Measurements from ENCODE around the gene ABI3. TPM values are rescaled to one million over a fixed set of nuclear protein-coding genes. Genes with fewer than 3 reads are reported as not detected.
A peak's percentile ranks its signal among the peaks of the same experiment; 100 is the strongest.

Gene ABI3
- total RNA-seq, 2 experiments from 2014 or later, result 27.8 to 31.1 TPM

DNA sequence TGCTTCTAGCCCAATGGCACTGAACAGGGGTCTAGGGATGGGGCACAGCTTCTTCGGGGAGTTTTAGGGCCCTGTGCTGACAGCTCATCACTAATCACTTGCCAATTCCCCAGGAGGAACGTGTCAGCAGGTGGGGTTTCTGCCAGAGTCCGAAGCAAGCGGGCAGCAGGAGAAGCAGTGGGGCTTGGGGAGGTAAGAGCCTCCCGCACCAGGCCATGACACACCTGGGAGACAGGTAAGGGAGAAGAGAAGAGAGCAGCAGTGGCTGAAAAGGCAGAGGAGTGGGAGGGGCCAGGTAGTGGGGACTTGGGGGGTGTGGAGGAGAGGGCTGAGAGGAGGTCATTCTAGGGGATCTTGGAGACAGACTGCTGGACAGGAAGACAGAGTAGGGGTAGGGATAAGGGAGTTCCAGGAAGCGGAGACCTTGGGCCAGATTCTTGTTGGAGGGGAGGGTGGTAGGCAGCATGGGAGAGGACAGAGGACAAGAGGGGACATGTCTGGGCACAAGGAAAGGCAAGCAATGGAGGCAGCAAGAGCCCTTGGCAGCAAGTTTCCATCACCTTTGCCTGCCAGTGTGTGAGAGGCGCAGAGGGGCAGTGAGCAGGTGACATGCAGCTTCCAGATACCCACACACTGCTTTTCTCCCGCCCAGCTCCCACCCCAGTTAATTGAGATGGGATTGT lies 15.2 kb downstream of the ABI3 start:
- Mint-ChIP-seq H3K4me1 (peaks cover 17% of the 10 kb centered on the region), H3K4me3 (no peak overlapping the region), H3K36me3 (ENCODE audit: low read depth) (peaks cover 17% of the 10 kb centered on the region), H3K9me3 (ENCODE audit: low read depth) (no peaks in the 10 kb centered on the region), H3K27me3 (peaks cover 22% of the 10 kb centered on the region), H3K27ac (no peak overlapping the region)
- intact Hi-C loops (cut with DNase I, micrococcal nuclease), result loop anchor here in 1 of 2 experiments (2.0 to 5.0 kb wide), 3 partner anchors 15 to 67 kb away; partner anchors contain the start of genes ABI3 and GNGT2
- CTCF ChIA-PET, result interaction anchor here (0.6 to 7.0 kb wide), 9 partner anchors 11 to 604 kb away, joined by 3 to 61 read pairs (median 6); partner anchors contain the start of genes ABI3 and GNGT2
- POLR2A ChIA-PET, result interaction anchor here (0.7 kb wide), 1 partner anchor 33 kb away, joined by 3 read pairs; no protein-coding TSS in a partner anchor
- DNase-seq (no peak), ATAC-seq (no peak)

DNA sequence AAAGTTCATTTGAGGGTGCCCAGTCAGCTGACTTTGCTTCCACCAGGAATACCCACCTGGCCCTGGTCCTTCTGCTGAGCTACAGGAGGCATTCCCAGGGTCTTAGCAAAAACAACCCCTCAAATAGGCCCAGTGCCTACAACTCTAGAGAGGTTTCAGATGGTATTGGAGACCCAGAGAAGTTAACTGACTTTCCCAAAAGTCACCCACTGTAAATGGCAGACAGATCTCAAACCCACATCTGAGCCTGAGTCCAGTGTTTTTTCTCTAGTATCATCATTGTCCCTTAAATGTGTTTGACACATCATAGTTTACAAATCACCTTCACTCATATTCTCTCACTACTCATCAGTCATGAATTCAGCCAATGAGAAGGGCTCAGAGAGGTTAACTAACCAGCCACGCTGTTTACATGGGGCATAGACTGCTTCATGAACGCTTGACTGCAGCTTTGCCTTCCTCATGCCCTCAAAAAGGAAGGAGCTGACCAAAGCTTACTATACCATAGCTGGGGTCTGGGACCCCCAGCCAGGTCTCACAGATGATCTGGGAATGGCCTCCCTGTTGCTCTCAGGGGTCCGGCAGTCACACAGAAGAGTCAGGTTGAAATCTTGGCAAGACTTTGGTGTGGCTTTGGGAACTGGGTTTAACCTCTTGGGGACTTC lies 16.4 kb downstream of the ABI3 start:
- Mint-ChIP-seq H3K27me3 (peaks cover 25% of the 10 kb centered on the region), H3K27ac (no peak overlapping the region), H3K9me3 (ENCODE audit: low read depth) (no peaks in the 10 kb centered on the region), H3K4me1 (peaks cover 21% of the 10 kb centered on the region), H3K4me3 (no peak overlapping the region), H3K36me3 (ENCODE audit: low read depth) (peaks cover 13% of the 10 kb centered on the region)
- no peak for ATAC-seq
- DNase-seq, result no peak
- ChIA-PET CTCF (interaction anchor here (0.7 to 7.0 kb wide), 20 partner anchors 9 to 478 kb away, joined by 3 to 61 read pairs (median 4); partner anchors contain the start of genes ABI3 and GNGT2), POLR2A (interaction anchor here (0.5 to 0.7 kb wide), 2 partner anchors 9 to 34 kb away, joined by 3 read pairs; no protein-coding TSS in a partner anchor)
- intact Hi-C loops (cut with DNase I, micrococcal nuclease), result loop anchor here (1.0 to 5.0 kb wide), 4 partner anchors 16 to 65 kb away; partner anchors contain the start of genes ABI3 (in 1 of the 2) and GNGT2 (in 1 of the 2)

DNA sequence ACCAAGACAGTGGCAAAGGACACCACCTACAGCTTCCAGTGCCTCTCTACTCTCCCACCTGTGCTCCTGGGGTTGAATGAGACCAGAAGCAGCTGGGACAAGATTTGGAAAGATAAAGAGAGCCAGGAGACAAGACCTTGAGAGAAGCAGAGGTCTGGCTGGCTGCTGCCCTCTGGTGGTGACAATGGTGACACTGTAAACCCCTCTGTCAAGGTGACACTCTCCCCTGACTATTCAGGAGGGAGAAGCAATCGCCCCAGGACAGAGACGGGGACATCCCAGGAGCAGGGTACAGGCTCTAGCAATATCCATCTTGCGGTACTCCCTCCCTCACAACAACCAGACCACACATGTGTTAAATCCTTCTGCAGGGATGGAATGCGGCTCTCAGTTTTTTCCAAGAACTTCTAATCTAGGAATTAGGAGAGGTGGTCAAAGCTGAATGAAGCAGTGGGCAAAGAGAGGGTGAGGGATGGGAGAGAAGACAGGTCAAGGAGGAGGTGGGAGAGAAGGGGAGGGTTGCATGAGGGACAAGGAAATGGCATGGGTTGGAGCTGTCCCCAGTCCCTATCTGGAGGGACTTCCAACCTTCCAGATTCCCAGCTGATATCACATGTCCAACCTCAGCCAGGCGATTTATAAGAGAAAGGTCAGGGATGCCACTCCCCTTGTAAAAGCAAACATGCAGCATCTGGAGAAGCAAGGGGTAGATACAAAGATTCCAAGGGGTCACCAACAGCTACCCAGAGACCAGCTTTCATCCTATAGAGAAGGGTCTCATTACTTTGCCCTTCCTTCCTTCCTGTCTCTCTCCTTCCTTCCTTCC lies 17.1 kb downstream of the ABI3 start:
- Mint-ChIP-seq H3K36me3 (ENCODE audit: low read depth) (peaks cover 7% of the 10 kb centered on the region), H3K9me3 (ENCODE audit: low read depth) (no peaks in the 10 kb centered on the region), H3K27me3 (peaks cover 25% of the 10 kb centered on the region), H3K4me3 (no peak overlapping the region), H3K4me1 (peaks cover 21% of the 10 kb centered on the region), H3K27ac (no peak overlapping the region)
- ChIA-PET POLR2A (interaction anchor here (0.5 kb wide), 1 partner anchor 12 kb away, joined by 3 read pairs; no protein-coding TSS in a partner anchor), CTCF (interaction anchor here (0.5 to 7.0 kb wide), 26 partner anchors 9 to 987 kb away, joined by 3 to 61 read pairs (median 4); partner anchors contain the start of genes ABI3 and GNGT2)
- intact Hi-C loops (cut with DNase I, micrococcal nuclease), result loop anchor here (1.0 to 5.0 kb wide), 4 partner anchors 17 to 65 kb away; partner anchors contain the start of genes ABI3 (in 1 of the 2) and GNGT2 (in 1 of the 2)
- DNase-seq (peak; percentile 89), ATAC-seq (peak; percentile 45)

DNA sequence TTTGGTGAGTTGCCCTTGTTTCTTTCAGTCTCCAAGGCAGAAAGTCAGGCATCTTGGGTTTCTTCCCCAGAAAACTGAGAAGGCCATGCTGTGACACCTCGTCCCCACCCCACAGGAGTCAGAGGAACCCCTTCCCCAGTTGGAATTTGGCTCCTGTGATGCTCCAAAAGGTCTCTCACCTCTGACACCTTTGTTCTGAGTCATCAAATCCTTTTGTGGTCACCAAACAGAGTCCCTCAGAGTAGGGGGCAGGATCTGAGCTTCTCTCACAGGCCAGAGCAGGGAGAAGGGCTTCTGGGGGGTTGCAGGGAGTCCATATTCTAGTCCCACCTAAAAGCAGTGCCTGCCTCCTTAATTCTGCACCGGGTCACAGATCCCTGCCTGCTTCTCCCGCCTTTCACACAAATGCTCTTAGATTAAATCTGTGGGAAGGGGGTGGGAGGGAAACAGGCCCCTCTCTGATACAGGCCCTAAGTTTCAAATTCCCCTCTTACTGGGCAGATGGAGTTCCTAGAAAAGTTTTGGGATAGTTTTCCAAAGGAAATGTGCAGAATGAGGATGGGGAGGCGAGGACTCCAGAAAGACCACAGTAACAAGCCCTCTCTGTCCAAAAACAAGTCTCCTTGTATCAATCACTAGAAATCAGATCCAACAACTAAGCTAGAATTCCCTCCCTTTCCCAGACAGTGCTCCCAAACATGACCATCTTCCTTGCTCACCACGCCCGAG lies 18.7 kb downstream of the ABI3 start:
- no peak overlapping the region for H3K27ac Mint-ChIP-seq
- no peaks in the 10 kb centered on the region for H3K36me3 Mint-ChIP-seq (ENCODE audit: low read depth)
- ChIA-PET POLR2A (no interaction called here), CTCF (interaction anchor here (0.6 to 7.0 kb wide), 12 partner anchors 10 to 1187 kb away, joined by 3 to 58 read pairs (median 4); partner anchors contain the start of gene PHB1)
- peaks cover 28% of the 10 kb centered on the region for H3K27me3 Mint-ChIP-seq
- no peak for DNase-seq
- intact Hi-C loops (cut with DNase I, micrococcal nuclease), result loop anchor here in 1 of 2 experiments (5.0 kb wide), 1 partner anchor 63 kb away; no protein-coding TSS in a partner anchor
- H3K4me1 Mint-ChIP-seq, result peaks cover 9% of the 10 kb centered on the region
- no peaks in the 10 kb centered on the region for H3K9me3 Mint-ChIP-seq (ENCODE audit: low read depth)
- H3K4me3 Mint-ChIP-seq, result peak overlapping the region; percentile 4
- ATAC-seq, result no peak

DNA sequence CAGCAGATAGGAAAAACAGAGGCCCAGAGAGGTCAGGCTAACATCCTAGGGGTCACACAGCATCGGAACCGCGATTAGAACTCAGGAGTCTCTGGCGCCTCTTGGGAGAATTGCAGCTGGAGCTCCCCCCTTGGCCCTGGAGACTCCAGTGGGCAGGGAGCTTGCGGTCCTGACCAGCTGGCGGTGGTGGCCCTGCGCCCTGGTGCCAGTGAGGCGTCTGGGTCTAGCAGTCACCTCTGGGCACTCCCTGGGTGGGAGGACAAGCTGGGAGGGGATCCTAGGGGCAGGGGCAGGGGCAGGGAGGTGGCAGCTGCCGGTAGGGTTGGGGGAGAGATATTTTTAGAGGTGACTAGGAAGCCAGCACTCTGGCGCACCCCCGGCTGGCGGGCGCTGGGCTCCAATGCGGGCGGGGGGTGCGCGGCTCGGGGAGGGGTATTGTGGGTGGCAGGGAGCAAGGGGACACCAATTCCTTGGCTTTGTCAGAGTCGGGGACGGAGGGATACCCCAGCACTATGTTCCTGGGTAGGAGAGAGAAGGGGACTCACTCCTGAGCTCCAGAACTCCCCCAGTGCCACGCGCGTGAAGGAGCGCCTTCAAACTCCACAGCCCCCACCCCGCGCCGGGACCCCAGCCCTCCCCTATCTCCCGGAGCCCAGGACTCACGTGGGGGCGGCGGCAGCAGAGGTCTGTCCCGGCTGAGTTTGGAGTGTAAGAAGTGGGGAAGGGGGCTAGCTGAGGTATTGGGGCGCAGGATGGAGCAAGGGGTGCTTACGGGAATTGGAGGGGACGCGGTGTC lies 19.5 kb downstream of the ABI3 start:
- intact Hi-C loops (cut with DNase I, micrococcal nuclease), result loop anchor here (1.0 to 5.0 kb wide), 4 partner anchors 20 to 62 kb away; partner anchors contain the start of genes ABI3 (in 1 of the 2) and GNGT2 (in 1 of the 2)
- no peak for ATAC-seq
- Mint-ChIP-seq H3K36me3 (ENCODE audit: low read depth) (no peaks in the 10 kb centered on the region), H3K4me3 (peak overlapping the region; percentile 66), H3K27me3 (peaks cover 25% of the 10 kb centered on the region), H3K27ac (no peak overlapping the region), H3K4me1 (peaks cover 6% of the 10 kb centered on the region), H3K9me3 (ENCODE audit: low read depth) (no peaks in the 10 kb centered on the region)
- ChIA-PET CTCF (interaction anchor here (0.6 to 7.0 kb wide), 12 partner anchors 21 to 1188 kb away, joined by 3 to 58 read pairs (median 4); partner anchors contain the start of gene PHB1), POLR2A (no interaction called here)
- peak; percentile 16 for DNase-seq

DNA sequence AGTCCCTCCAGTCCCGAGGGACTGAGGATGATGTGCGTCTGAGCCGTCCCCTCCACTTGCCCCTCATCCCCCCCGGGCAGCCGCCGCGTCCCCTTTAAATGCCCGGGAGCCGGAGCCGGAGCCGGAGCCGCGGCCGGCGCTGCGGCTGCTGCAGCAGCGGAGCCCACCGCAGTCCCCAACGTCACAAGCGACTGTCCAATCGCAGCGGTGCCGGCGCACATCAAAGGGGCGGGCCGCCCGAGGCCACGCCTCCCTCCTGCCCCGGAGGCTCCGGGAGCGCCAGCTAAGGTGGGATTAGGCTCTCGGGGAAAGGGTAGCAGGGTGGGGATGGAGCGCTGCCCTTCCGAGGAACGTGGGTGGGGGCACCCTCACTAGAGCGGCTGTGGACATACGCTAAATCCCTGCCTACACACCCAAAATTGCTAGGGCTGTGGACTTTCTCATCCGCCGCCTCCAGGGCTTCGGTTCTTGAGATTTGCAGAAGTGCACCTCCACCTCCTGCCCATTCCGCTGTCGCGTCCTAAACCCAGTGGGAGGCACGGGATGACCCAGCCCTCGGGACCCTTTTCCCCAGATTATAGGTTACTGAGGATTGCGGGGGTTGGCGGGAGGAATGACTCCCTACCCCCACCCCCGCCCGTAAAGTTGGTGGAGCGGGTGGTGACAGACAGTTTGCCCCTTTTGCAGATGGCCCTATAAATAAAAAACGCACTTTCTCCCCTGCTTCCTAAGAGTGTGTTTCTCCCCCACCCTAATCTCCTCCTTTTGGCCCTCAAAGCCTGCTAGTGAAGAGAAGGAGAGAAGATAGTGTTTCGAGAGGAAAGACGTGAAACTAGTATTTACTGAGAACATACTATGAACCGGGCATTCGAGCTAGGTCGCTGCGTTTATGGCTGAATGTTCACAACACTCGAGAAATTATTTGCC lies 20.4 kb downstream of the ABI3 start, which contains the start of gene PHOSPHO1:
TSS of gene PHOSPHO1 (minus strand) at position 152 of the 927 bp plus-strand sequence. CDS start 4,096 bp downstream, outside the sequence.
- peak; percentile 89 for ATAC-seq
- peak; percentile 91 for DNase-seq
- Mint-ChIP-seq H3K4me1 (peaks cover 6% of the 10 kb centered on the region), H3K36me3 (ENCODE audit: low read depth) (no peaks in the 10 kb centered on the region), H3K4me3 (peak within 1 kb of the TSS; percentile 66), H3K9me3 (ENCODE audit: low read depth) (no peaks in the 10 kb centered on the region), H3K27me3 (peaks cover 19% of the 10 kb centered on the region), H3K27ac (no peak within 1 kb of the TSS)
- CTCF ChIA-PET, result interaction anchor here (0.6 to 7.0 kb wide), 6 partner anchors 9 to 276 kb away, joined by 3 to 58 read pairs (median 4); partner anchors contain the start of genes ABI3 and GNGT2
- intact Hi-C loops (cut with DNase I, micrococcal nuclease), result loop anchor here in 1 of 2 experiments (1.0 to 2.0 kb wide), 3 partner anchors 21 to 39 kb away; partner anchors contain the start of genes ABI3 and GNGT2
- POLR2A ChIA-PET, result no interaction called here

DNA sequence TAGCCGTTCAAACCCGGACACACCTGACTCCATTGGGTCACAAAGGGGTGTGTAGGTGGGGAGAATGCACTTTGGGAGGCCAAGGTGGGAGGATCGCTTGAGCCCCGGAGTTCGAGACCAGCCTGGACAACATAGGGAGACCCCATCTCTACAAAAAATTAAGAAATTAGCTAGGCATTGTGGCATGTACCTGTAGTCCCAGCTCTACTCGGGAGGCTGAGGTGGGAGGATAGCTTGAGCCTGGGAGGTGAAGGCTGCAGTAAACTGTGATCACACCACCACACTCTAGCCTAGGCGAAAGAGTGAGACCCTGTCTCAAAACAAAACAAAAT lies 21.0 kb downstream of the ABI3 start:
- CTCF ChIA-PET, result interaction anchor here (0.8 to 7.0 kb wide), 5 partner anchors 9 to 59 kb away, joined by 3 to 58 read pairs (median 4); partner anchors contain the start of genes ABI3 and GNGT2
- intact Hi-C loops (cut with DNase I, micrococcal nuclease), result loop anchor here in 1 of 2 experiments (2.0 kb wide), 1 partner anchor 29 kb away; no protein-coding TSS in a partner anchor
- H3K9me3 Mint-ChIP-seq (ENCODE audit: low read depth), result no peaks in the 10 kb centered on the region
- H3K27me3 Mint-ChIP-seq, result peaks cover 16% of the 10 kb centered on the region
- H3K4me1 Mint-ChIP-seq, result peaks cover 6% of the 10 kb centered on the region
- H3K36me3 Mint-ChIP-seq (ENCODE audit: low read depth), result no peaks in the 10 kb centered on the region
- DNase-seq, result no peak
- ATAC-seq, result no peak
- POLR2A ChIA-PET, result no interaction called here
- no peak overlapping the region for H3K27ac Mint-ChIP-seq
- H3K4me3 Mint-ChIP-seq, result peak overlapping the region; percentile 66

DNA sequence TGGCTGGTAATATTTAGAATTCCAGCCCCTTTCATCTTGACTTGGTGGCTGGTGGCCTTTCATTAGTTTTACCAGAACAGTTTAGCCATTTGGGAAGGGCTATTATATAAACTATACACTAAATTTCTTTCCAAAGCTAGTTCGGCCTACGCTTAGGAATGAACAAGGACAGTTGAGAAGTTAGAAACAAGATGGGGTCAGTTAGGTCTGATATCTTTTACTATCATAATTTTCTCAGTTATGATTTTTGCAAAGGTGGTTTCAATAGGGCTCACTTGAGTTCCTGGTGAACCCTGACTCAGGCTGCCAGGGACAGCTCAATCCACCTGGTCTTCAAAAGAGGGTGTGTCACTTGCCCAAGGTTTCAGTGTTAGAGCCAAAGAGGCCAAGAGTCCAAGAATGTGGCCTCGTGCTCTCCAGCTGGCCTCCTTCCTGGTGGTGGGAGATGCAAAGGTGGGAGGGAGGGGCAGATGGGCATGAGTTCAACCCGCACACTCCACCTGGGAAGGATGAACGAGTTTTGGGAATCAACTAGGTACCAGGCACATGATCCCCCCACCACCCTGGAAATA lies 24.1 kb downstream of the ABI3 start:
- H3K4me3 Mint-ChIP-seq, result no peak overlapping the region
- CTCF ChIA-PET, result interaction anchor here (0.7 to 1.2 kb wide), 4 partner anchors 10 to 174 kb away, joined by 3 to 5 read pairs (median 3); no protein-coding TSS in a partner anchor

More for the DNA sequence above, 24.1 kb downstream of the ABI3 start:
- Mint-ChIP-seq H3K4me1 (peaks cover 3% of the 10 kb centered on the region), H3K27ac (no peak overlapping the region), H3K36me3 (ENCODE audit: low read depth) (no peaks in the 10 kb centered on the region), H3K27me3 (peaks cover 8% of the 10 kb centered on the region), H3K9me3 (ENCODE audit: low read depth) (no peaks in the 10 kb centered on the region)
- intact Hi-C loops (cut with DNase I, micrococcal nuclease), result no loop called here
- POLR2A ChIA-PET, result no interaction called here
- ATAC-seq, result no peak
- no peak for DNase-seq

All from activated CD4-positive, alpha-beta T cell treated with anti-CD3 and anti-CD28 coated beads for 36 hours (primary cell).